Colonic mucosa (tissue), 4 donors: Measurements from ENCODE around the gene FYCO1. TPM values are rescaled to one million over a fixed set of nuclear protein-coding genes. Genes with fewer than 3 reads are reported as not detected.
A peak's percentile ranks its signal among the peaks of the same experiment; 100 is the strongest.

Experiments used
- DNase-seq: peaks from one replicate; pipeline ENCODE4 v3.0.0-alpha.2; 2020
- H3K27ac ChIP-seq: fragments of 200-600 bp; one replicate; pipeline ENCODE4 v1.8.0; 2021
- H3K27me3 ChIP-seq: fragments of 200-600 bp; one replicate; pipeline ENCODE4 v1.8.0; 2021
- H3K36me3 ChIP-seq: fragments of 200-600 bp; one replicate; pipeline ENCODE4 v1.8.0; 2021
- H3K4me1 ChIP-seq: fragments of 200-600 bp; one replicate; pipeline ENCODE4 v1.8.0; 2021; ENCODE audit warnings: mild to moderate bottlenecking
- H3K4me3 ChIP-seq: fragments of 200-600 bp; one replicate; pipeline ENCODE4 v1.8.0; 2021
- H3K9ac ChIP-seq, 2 donors: one replicate each; pipeline ENCODE4 v1.7.0; 2013; ENCODE audit warnings: control low read depth in 2 of 2, low read depth in 2 of 2, low read length in 2 of 2
- H3K9me3 ChIP-seq: fragments of 200-600 bp; one replicate; pipeline ENCODE4 v1.8.0; 2021
- CTCF ChIP-seq: fragments of 200-600 bp; IDR thresholded peaks from one replicate; pipeline ENCODE4 v1.8.0; 2022; ENCODE audit warnings: antibody characterized with exemption, mild to moderate bottlenecking
- intact Hi-C: fragments of 100-400 bp; cut with DNase I; formaldehyde crosslinking; loops from one replicate; pipeline ENCODE4 v1.14.1; 2022
- total RNA-seq, 2 donors: library from RNA; stranded (reverse); fragmentation: NEBNext Ultra II Directional in 1 of 2; extraction: Animal tissue kit (Norgen Biotek cat#: 25700) in 1 of 2; gene quantifications; one replicate each; pipeline ENCODE4 v1.2.1, GENCODE V29; 2021
- donor health status: healthy.
- donor health status: DM: no; HTN: no; CAD: no.
- donor health status: DM: no; HTN: no; CAD: no.

Gene FYCO1
- total RNA-seq, 2 donors from 2014 or later: 21.7 to 30.8 TPM

GRCh38 chr3:45917146-45917898 lies 78.3 kb downstream of the FYCO1 start:
- no peaks in the 10 kb centered on the region for H3K27me3 ChIP-seq
- H3K4me3 ChIP-seq: no peak overlapping the region
- H3K27ac ChIP-seq: no peak overlapping the region
- DNase-seq: no peak
- no peaks in the 10 kb centered on the region for H3K4me1 ChIP-seq
- H3K36me3 ChIP-seq: no peaks in the 10 kb centered on the region
- H3K9me3 ChIP-seq: no peaks in the 10 kb centered on the region
- intact Hi-C loops: no loop called here
- no peak overlapping the region for H3K9ac ChIP-seq
- TF ChIP-seq CTCF: no peak

DNA sequence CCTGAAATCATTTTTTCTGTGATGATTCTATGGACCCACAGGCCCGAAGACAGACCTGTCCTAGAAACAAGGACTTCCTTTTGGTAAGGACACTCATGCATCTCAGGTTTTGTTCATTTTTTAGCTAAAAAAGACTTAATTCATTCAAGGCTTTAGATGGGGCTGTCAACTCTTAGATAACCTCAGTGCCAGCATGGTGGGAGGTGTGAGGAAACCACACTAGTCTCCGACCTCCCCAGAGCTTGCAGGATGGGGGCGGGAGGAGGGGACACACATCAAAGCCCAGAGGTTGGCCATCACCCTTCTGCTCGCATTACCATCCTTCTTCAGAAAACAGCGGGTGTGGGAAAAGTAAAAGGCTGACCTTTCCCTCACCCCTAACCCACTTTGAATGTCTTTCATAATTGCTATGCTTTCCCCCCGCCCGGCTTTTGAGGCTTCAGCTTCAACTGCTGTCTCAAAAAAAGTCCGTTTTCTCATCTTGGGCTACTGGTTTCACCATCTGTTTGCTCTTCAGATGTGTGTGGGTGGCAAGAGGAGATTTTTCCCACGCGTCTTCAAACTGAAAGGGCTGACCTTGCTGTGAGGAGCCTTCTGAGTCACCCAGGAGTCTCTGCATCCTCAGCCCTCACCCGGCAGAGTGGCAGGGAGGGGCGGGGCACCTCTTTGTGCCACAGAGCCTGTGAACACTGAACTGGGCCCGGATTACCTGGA lies 79.9 kb downstream of the FYCO1 start:
- DNase-seq: no peak
- Histone ChIP-seq H3K27me3 (no peaks in the 10 kb centered on the region), H3K9ac (peak overlapping the region in 1 of 2 donors; percentile 13), H3K27ac (no peak overlapping the region), H3K9me3 (no peaks in the 10 kb centered on the region), H3K36me3 (no peaks in the 10 kb centered on the region), H3K4me1 (no peaks in the 10 kb centered on the region), H3K4me3 (no peak overlapping the region)
- no peak for TF ChIP-seq CTCF
- intact Hi-C loops: no loop called here

- Histone ChIP-seq H3K9ac (no peak overlapping the region), H3K9me3 (no peaks in the 10 kb centered on the region), H3K27ac (no peak overlapping the region), H3K27me3 (no peaks in the 10 kb centered on the region), H3K4me1 (no peaks in the 10 kb centered on the region), H3K36me3 (no peaks in the 10 kb centered on the region), H3K4me3 (no peak overlapping the region)
- TF ChIP-seq CTCF: no peak
- intact Hi-C loops: no loop called here
- DNase-seq: no peak
Observed at GRCh38 chr3:45915059-45915439, 80.6 kb downstream of the FYCO1 start.

DNA sequence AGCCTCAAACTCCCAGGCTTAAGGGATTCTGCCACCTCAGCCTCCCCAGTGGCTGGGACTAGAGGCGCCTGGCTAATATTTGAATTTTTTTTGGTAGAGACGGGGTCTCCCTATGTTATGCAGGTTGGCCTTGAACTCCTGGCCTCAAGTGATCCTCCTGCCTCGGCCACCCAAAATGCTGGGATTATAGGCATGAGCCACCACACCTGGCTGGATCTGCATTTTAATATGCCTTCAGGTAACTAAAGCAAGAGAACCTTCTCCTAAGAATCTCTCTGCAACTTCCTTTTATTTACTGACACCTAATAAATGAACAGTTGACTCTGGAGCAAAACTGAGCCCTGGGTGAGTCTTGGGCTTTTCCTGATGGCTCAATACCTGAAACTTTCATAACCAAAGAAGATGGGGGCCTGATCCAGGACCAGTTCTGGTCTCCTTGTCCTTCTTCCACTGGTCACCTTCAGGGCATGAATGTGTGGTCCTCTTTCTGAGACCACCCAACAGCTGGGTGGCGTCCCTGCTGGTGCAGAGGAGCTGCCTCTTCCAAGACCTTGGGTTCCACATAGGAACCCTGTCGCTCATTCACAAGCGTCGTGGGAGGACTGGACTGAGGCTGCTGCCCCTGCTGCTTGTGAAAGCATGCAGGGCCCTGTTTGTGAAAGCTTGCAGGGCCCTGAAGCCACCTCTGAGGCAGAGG lies 81.1 kb downstream of the FYCO1 start:
- H3K9ac ChIP-seq: no peak overlapping the region
- intact Hi-C loops: no loop called here
- H3K27me3 ChIP-seq: no peaks in the 10 kb centered on the region
- DNase-seq: no peak
- no peaks in the 10 kb centered on the region for H3K36me3 ChIP-seq
- no peak overlapping the region for H3K27ac ChIP-seq
- no peaks in the 10 kb centered on the region for H3K4me1 ChIP-seq
- TF ChIP-seq CTCF: no peak
- H3K4me3 ChIP-seq: no peak overlapping the region
- H3K9me3 ChIP-seq: no peaks in the 10 kb centered on the region

- Histone ChIP-seq H3K4me1 (no peaks in the 10 kb centered on the region), H3K9ac (no peak overlapping the region), H3K9me3 (no peaks in the 10 kb centered on the region), H3K36me3 (no peaks in the 10 kb centered on the region), H3K27ac (no peak overlapping the region), H3K4me3 (no peak overlapping the region), H3K27me3 (no peaks in the 10 kb centered on the region)
- intact Hi-C loops: no loop called here
- DNase-seq: no peak
- TF ChIP-seq CTCF: no peak
Observed at GRCh38 chr3:45912435-45912834, 83.2 kb downstream of the FYCO1 start.
